Activated CD4-positive, alpha-beta T cell treated with anti-CD3 and anti-CD28 coated beads, Interleukin-2, amount 50 U/mL, for 24 hours (primary cell): ENCODE results near the gene SLC7A11.
"Not testable (repeated sequence)": the region's sequence is repeated elsewhere in the genome, so short reads cannot be mapped to it uniquely, and the experiment has no call there.

Experiments used
- DNase-seq, 2 donors: peaks; one replicate each; pipeline ENCODE4 v3.0.0-alpha.2; 2020; ENCODE audit warnings: low read depth in 1 of 2, low spot score in 1 of 2

The SLC7A11 gene

GRCh38 chr4:138210576-138210975 lies 31.6 kb downstream of the SLC7A11 start:
- not testable (repeated sequence) for DNase-seq

GRCh38 chr4:138209094-138209493 lies 33.1 kb downstream of the SLC7A11 start:
- DNase-seq = no peak

- DNase-seq = no peak
Measured at GRCh38 chr4:138205531-138206233, 36.5 kb downstream of the SLC7A11 start.

GRCh38 chr4:138204507-138204906 lies 37.6 kb downstream of the SLC7A11 start:
- DNase-seq = no peak

GRCh38 chr4:138202686-138203085 lies 39.5 kb downstream of the SLC7A11 start:
- DNase-seq = no peak

GRCh38 chr4:138200236-138200590 lies 41.9 kb downstream of the SLC7A11 start:
- DNase-seq = no peak

GRCh38 chr4:138199568-138200235 lies 42.4 kb downstream of the SLC7A11 start:
- no peak for DNase-seq

GRCh38 chr4:138196153-138196552 lies 46.0 kb downstream of the SLC7A11 start:
- no peak for DNase-seq

- no peak for DNase-seq
Measured at GRCh38 chr4:138193963-138194362, 48.2 kb downstream of the SLC7A11 start.

GRCh38 chr4:138192113-138192512 lies 50.0 kb downstream of the SLC7A11 start:
- DNase-seq = no peak

GRCh38 chr4:138190452-138190858 lies 51.7 kb downstream of the SLC7A11 start:
- DNase-seq = no peak

GRCh38 chr4:138189206-138189605 lies 52.9 kb downstream of the SLC7A11 start:
- DNase-seq = no peak

GRCh38 chr4:138188406-138189084 lies 53.6 kb downstream of the SLC7A11 start:
- no peak for DNase-seq

GRCh38 chr4:138185859-138186645 lies 56.1 kb downstream of the SLC7A11 start:
- DNase-seq = no peak

- DNase-seq = no peak
Measured at GRCh38 chr4:138184886-138185285, 57.3 kb downstream of the SLC7A11 start.

- DNase-seq = no peak
Measured at GRCh38 chr4:138182838-138183426, 59.2 kb downstream of the SLC7A11 start.

- no peak for DNase-seq
Measured at GRCh38 chr4:138181287-138181686, 60.9 kb downstream of the SLC7A11 start.

- no peak for DNase-seq
Measured at GRCh38 chr4:138178566-138178965, 63.6 kb downstream of the SLC7A11 start.

GRCh38 chr4:138177278-138177968 lies 64.7 kb downstream of the SLC7A11 start:
- DNase-seq = no peak

GRCh38 chr4:138174981-138175794 lies 67.0 kb downstream of the SLC7A11 start:
- DNase-seq = no peak
